Upper lobe of left lung (tissue), 4 donors: ENCODE data around the gene BCL7C.

Source experiments
- POLR2A ChIP-seq, 4 donors: fragments of 450-650 bp; IDR thresholded peaks; one replicate each; pipeline ENCODE4 v1.5.1; 2016 to 2017; ENCODE audit warnings: antibody characterized with exemption in 4 of 4, mild to moderate bottlenecking in 2 of 4
- TF ChIP-seq, protein P1 (sequence below), 6 experiments: fragments of 450-650 bp in 4 of 6; fragments of 200-600 bp in 2 of 6; sonication (generic) in 2 of 6; IDR thresholded peaks; one replicate each; pipeline ENCODE4 v1.5.1; 2016 to 2019; ENCODE audit warnings: antibody characterized with exemption in 6 of 6

GRCh38 chr16:30921748-30922419 is 28.0 kb upstream of the BCL7C start:
- TF ChIP-seq POLR2A (IDR thresholded peaks at IDR 0.05): peak in 2 of 4 donors; percentile 12 to 13
- TF ChIP-seq, protein P1, sequence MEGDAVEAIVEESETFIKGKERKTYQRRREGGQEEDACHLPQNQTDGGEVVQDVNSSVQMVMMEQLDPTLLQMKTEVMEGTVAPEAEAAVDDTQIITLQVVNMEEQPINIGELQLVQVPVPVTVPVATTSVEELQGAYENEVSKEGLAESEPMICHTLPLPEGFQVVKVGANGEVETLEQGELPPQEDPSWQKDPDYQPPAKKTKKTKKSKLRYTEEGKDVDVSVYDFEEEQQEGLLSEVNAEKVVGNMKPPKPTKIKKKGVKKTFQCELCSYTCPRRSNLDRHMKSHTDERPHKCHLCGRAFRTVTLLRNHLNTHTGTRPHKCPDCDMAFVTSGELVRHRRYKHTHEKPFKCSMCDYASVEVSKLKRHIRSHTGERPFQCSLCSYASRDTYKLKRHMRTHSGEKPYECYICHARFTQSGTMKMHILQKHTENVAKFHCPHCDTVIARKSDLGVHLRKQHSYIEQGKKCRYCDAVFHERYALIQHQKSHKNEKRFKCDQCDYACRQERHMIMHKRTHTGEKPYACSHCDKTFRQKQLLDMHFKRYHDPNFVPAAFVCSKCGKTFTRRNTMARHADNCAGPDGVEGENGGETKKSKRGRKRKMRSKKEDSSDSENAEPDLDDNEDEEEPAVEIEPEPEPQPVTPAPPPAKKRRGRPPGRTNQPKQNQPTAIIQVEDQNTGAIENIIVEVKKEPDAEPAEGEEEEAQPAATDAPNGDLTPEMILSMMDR (IDR thresholded peaks at IDR 0.05): peak; percentile 89 to 95 (median 94)
